Fibroblast of the conjunctiva (primary cell): ENCODE measurements around the gene DSCAM.
A peak's percentile ranks its signal among the peaks of the same experiment; 100 is the strongest.

Source experiments
- DNase-seq: peaks from one replicate; pipeline ENCODE4 v3.0.0-alpha.2; 2010; ENCODE audit warnings: low read depth

The DSCAM gene

GRCh38 chr21:40177979-40178378, 669.0 kb downstream of the DSCAM start:
- no peak for DNase-seq

- no peak for DNase-seq
Measured at GRCh38 chr21:40176724-40177123, 670.2 kb downstream of the DSCAM start.

DNA sequence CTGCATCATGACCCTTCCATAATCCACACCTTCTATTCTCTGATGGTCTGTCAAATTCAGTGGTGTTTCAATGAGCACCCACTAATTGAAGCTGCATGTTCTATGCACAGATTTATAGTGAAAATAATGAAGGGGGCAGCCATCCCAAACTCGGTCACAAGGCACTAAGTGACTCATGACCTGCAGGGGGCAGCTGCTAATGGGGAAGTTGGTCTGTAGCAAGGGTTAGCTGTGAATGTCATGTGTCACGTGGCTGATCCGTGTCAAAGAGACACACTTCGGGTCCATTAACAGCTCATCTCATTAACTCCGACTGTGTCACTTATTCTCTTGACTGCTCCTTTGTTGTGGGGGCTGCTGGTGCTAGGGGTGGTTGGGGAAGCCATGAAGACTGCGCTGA, 673.1 kb downstream of the DSCAM start:
- DNase-seq: no peak

DNA sequence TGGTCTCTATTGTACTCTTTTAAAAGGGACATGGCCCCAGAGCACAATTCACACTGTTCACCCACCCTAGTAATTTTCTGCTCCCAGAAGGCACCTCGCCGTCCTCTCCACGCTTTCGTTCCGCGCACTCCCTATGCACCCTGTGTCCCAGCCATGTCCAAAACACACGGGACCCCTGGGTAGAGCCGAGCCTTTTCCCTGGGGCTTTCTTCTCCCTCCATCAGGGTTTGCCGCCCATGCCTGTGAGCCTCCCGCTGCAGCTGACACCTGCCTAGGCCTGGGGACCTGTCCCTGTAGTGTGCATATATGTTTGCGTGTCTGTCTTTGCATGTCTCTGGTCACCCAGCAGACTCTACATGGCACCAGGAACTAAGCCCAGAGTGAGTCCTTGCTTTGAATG, 677.0 kb downstream of the DSCAM start:
- DNase-seq: no peak

DNA sequence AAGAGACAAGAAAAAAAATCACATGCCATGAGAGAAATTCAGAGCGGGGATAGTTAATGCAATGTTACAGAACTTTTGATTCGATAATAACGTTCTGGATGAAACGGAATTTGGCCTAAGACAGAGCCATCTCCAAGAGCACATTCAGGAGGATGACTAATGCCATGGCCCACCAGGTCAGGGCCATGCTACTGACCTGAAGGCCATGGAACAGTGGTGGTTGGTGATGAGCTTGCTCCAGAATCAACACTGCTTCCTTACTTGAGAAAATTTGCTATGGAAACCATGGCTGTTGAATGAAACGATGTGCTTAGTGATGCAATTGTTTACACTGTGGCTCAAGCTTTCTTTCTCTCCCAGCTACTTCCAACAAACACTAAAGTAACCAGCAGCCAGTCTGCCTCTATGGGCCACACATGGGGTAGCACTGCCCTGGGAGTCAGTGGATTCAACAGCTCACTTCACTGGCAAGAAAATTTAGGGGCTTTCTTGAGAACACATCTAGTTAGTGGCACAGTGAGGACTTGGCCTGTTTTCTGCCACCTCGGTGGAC, 680.6 kb downstream of the DSCAM start:
- DNase-seq: no peak

- DNase-seq: no peak
Measured at GRCh38 chr21:40165773-40166070, 681.2 kb downstream of the DSCAM start.

DNA sequence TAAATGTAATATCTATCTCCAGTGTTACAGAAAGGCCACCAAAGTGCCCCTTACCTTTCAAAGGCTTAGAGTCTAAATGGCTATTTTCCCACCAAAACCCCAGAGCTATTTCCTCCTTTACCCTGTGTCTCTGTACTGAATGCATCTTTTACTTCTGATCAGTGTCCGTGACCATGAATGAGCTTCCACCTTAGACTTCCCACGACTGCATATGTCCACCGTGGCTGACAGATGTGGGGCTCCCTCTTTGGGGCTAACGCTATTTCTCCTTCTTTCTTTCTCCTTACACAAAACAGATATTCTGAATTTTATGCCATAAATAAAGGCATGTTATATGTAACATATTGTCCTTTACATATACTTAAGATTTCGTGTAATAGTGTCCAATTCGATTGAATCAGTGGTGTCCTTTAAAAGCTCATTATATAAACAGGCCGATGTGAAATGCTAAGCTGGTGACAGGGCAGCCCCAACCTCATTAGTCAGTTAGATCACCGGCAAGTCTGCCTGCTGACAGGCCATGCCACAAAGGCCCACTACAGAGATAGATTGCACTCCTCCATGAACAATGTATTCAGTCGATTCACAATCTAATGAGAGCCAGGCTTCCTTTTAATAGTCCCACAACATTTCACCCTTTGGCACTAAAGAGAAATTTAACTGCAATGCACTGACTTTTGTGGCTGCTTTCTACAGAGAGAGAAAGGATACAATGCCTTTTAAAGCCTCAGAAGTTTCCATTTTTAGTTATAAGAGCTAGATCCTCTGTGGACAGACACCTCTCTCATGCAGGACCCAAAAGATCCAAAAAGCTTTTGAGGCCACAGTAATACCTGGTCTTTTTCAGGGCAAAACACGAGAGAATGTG, 681.8 kb downstream of the DSCAM start:
- no peak for DNase-seq

DNA sequence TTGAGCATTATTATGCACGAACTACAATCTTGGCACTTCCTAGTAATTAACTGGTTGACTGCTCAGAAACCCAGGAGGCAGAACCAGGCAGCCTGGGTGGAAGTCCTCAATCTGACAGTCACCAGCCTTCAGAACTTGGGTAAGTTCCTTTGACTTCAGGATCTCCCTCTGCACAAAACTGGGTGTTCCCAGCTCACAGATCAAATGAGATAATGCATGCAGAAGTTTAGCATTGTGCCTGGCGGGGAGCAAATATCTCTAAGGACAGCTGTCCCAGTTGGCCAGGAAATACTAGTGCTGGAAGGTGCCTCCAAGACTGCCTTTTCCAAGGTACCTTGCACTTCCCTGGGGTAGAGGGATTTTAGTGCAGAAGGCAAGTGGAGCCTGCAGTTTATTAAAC, 684.9 kb downstream of the DSCAM start:
- DNase-seq: no peak

GRCh38 chr21:40160911-40161310, 686.0 kb downstream of the DSCAM start:
- DNase-seq: no peak

- DNase-seq: no peak
Measured at GRCh38 chr21:40158366-40158765, 688.6 kb downstream of the DSCAM start.

DNA sequence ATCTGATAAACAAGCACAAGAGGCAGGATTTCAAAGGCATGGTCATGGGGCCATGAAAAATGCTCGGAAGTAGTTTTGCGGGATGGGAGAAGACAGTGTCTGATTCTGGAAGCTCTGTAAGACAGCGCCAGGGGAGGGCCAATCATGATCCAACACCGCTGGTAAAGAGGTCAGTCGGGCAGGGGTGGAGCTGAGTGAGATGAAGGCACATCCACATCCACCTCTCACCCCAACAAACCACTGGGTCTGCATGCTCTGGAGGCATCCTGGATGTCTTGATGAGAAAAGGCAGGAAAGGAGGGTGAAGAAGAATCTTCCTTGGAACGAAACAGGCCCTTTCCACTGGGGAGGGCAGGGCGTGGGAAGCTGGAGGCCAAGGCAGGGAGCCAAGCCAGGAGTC, 691.4 kb downstream of the DSCAM start:
- no peak for DNase-seq

- no peak for DNase-seq
Measured at GRCh38 chr21:40153351-40153750, 693.6 kb downstream of the DSCAM start.

DNA sequence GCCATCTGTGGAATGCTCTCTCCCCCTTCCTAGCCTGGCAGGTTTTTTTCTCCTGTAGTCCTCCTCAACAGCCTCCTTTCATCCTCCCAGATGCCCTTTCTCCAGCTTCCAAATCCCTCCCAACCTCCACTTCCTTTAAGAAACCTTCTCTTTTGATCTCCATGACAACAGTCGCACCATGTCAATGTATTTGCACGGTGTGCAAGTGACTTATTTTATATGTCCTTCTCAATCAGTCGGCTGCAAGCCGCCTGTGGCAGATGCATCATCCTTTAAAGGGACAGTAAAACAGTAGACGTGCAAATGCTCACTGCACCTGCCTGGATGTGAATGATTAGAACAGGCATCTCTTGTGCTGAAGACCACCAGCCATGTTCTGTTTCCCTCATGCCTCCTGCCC, 694.5 kb downstream of the DSCAM start:
- DNase-seq: no peak

GRCh38 chr21:40151611-40152010, 695.3 kb downstream of the DSCAM start:
- DNase-seq: no peak

GRCh38 chr21:40146216-40146837, 700.6 kb downstream of the DSCAM start:
- DNase-seq: no peak

DNA sequence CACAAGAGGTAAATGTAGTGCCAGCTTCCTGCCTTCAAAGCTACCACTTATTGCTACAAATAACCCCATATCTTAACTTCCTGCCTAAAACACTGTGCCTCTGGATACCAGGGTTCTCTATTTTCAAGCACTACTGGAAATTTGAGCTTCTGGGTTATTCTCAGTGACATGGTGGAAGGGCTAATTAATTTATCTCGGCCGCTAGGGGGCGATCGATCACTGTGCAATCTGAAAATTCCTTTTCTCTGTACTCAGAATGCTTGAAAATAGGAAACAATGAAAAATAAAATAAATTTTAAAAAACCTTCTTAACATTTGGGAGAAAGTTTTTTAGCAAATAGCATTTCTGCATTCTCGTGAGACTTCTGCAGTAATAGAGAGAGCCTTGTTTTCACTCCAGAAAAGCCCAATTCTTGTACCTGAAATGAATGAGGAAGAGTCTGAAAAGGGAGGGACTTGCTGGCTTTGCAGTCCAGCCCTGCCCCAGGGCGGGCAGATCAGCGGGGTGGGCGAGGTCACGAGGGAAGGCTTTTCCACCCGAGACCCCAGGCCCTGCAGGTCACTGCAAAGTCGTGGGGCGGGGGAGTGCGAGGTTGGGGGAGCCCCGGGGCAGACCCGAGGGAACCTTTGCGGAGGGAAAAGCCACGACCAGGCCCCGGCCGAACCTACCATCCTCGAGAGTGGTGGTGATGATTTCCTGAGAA, 703.0 kb downstream of the DSCAM start:
- DNase-seq: peak; percentile 12

DNA sequence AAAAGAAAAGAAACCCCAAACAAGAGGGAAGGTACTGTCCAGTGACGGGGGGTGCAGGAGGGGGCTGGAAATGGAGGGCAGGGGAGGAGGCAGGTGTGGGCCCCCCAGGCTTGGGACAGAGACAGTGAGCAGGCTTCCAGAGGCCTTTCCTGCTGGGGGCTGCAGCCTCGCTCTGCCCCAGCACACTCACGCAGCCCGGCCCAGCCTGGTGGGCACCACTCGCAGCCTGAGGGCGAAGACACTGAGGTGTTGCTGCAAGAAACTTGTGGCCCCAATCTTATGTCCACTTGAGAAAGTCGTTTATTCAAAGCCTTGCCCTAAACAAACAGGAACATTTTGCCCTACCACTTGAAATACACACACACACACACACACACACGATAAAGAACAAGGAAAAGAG, 705.3 kb downstream of the DSCAM start:
- no peak for DNase-seq

- DNase-seq: no peak
Measured at GRCh38 chr21:40140675-40141074, 706.3 kb downstream of the DSCAM start.

- no peak for DNase-seq
Measured at GRCh38 chr21:40139636-40140035, 707.3 kb downstream of the DSCAM start.

GRCh38 chr21:40136571-40136970, 710.4 kb downstream of the DSCAM start:
- DNase-seq: no peak

GRCh38 chr21:40134731-40135492, 712.0 kb downstream of the DSCAM start:
- DNase-seq: no peak

- DNase-seq: no peak
Measured at GRCh38 chr21:40130476-40130875, 716.5 kb downstream of the DSCAM start.
